ENCODE data around the gene LHFPL6. TPM values are rescaled to one million over a fixed set of nuclear protein-coding genes. Genes with fewer than 3 reads are reported as not detected.
A peak's percentile ranks its signal among the peaks of the same experiment; 100 is the strongest.

Gene LHFPL6
- total RNA-seq, 1 experiment from 2014 or later = 76.3 TPM

- H3K9me3 ChIP-seq (replicated peaks) = no peaks in the 10 kb centered on the region
- H3K27ac ChIP-seq = no peak overlapping the region
- H3K4me1 ChIP-seq (replicated peaks) = peaks cover 15% of the 10 kb centered on the region
- H3K36me3 ChIP-seq = peaks cover 4% of the 10 kb centered on the region; the same call in 1 of the 2 replicates
- H3K4me3 ChIP-seq = no peak overlapping the region
- no peak for DNase-seq (ENCODE audit: low read depth in 1 of 2, low spot score in 2 of 2)
- H3K27me3 ChIP-seq (replicated peaks) = no peaks in the 10 kb centered on the region
Observed at GRCh38 chr13:39585219-39585618, 17.8 kb downstream of the LHFPL6 start.

- Histone ChIP-seq H3K36me3 (peaks cover 4% of the 10 kb centered on the region; the same call in 1 of the 2 replicates), H3K27me3 (replicated peaks) (no peaks in the 10 kb centered on the region), H3K27ac (no peak overlapping the region), H3K4me1 (replicated peaks) (peaks cover 25% of the 10 kb centered on the region), H3K4me3 (no peak overlapping the region), H3K9me3 (replicated peaks) (no peaks in the 10 kb centered on the region)
- no peak for DNase-seq (ENCODE audit: low read depth in 1 of 2, low spot score in 2 of 2)
Observed at GRCh38 chr13:39580881-39581575, 22.0 kb downstream of the LHFPL6 start.

GRCh38 chr13:39578821-39579291 lies 24.1 kb downstream of the LHFPL6 start:
- Histone ChIP-seq H3K9me3 (replicated peaks) (no peaks in the 10 kb centered on the region), H3K4me3 (no peak overlapping the region), H3K27ac (peak overlapping the region; percentile 22; the same call in 1 of the 2 replicates), H3K4me1 (replicated peaks) (peaks cover 25% of the 10 kb centered on the region), H3K36me3 (peaks cover 4% of the 10 kb centered on the region; the same call in 1 of the 2 replicates), H3K27me3 (replicated peaks) (no peaks in the 10 kb centered on the region)
- peak; percentile 58 to 71 for DNase-seq (ENCODE audit: low read depth in 1 of 2, low spot score in 2 of 2)

GRCh38 chr13:39577838-39578491 lies 25.0 kb downstream of the LHFPL6 start:
- Histone ChIP-seq H3K27me3 (replicated peaks) (no peaks in the 10 kb centered on the region), H3K36me3 (peaks cover 4% of the 10 kb centered on the region; the same call in 1 of the 2 replicates), H3K4me1 (replicated peaks) (peaks cover 25% of the 10 kb centered on the region), H3K27ac (peak overlapping the region; percentile 22; the same call in 1 of the 2 replicates), H3K4me3 (no peak overlapping the region), H3K9me3 (replicated peaks) (no peaks in the 10 kb centered on the region)
- DNase-seq (ENCODE audit: low read depth in 1 of 2, low spot score in 2 of 2) = no peak

- DNase-seq (ENCODE audit: low read depth in 1 of 2, low spot score in 2 of 2) = no peak
- Histone ChIP-seq H3K27ac (no peak overlapping the region), H3K4me1 (replicated peaks) (peaks cover 25% of the 10 kb centered on the region), H3K9me3 (replicated peaks) (no peaks in the 10 kb centered on the region), H3K4me3 (no peak overlapping the region), H3K27me3 (replicated peaks) (no peaks in the 10 kb centered on the region), H3K36me3 (peaks cover 4% of the 10 kb centered on the region; the same call in 1 of the 2 replicates)
Observed at GRCh38 chr13:39577203-39577602, 25.8 kb downstream of the LHFPL6 start.

DNA sequence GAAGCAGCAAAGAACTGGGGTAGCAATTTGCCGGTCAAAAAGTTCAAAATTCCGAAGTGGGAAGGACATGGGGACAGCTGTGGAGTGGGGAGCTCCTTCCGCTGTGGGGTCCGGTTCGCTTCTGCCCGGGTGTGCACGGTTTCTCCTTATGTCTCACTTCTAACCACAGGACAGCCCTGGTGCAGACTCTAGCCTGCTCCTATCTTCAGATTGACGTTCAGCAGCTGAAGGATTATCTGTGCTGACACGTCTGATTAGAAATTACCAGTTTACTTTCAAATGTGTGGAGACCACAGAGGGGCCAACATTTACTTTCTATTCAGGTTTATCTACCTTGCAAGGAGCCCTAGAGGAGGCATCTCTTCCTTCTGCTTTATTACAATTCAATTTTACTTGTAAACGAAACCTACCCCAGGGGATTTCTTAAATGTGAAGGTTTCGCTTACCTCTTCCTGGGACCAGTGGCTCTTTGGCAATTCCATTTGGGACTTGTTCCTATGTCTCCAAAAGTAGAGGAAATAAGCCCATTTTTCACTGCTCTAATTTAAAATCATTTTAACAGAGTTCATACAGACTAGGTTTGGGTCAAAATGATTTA lies 27.3 kb downstream of the LHFPL6 start:
- DNase-seq (ENCODE audit: low read depth in 1 of 2, low spot score in 2 of 2) = no peak

GRCh38 chr13:39571502-39572092 lies 31.4 kb downstream of the LHFPL6 start:
- DNase-seq (ENCODE audit: low read depth in 1 of 2, low spot score in 2 of 2) = no peak
- Histone ChIP-seq H3K4me3 (no peak overlapping the region), H3K4me1 (replicated peaks) (peaks cover 10% of the 10 kb centered on the region), H3K9me3 (replicated peaks) (no peaks in the 10 kb centered on the region), H3K27ac (no peak overlapping the region), H3K27me3 (replicated peaks) (no peaks in the 10 kb centered on the region), H3K36me3 (no peaks in the 10 kb centered on the region)

More for the DNA sequence above, 27.3 kb downstream of the LHFPL6 start:
- Histone ChIP-seq H3K4me1 (replicated peaks) (peaks cover 23% of the 10 kb centered on the region), H3K9me3 (replicated peaks) (no peaks in the 10 kb centered on the region), H3K27me3 (replicated peaks) (no peaks in the 10 kb centered on the region), H3K4me3 (no peak overlapping the region), H3K27ac (no peak overlapping the region), H3K36me3 (peaks cover 3% of the 10 kb centered on the region; the same call in 1 of the 2 replicates)

- Histone ChIP-seq H3K36me3 (no peaks in the 10 kb centered on the region), H3K4me1 (replicated peaks) (peaks cover 47% of the 10 kb centered on the region), H3K27ac (peak overlapping the region; percentile 24), H3K9me3 (replicated peaks) (no peaks in the 10 kb centered on the region), H3K27me3 (replicated peaks) (no peaks in the 10 kb centered on the region), H3K4me3 (no peak overlapping the region)
- peak in 1 of 2 experiments; percentile 10 for DNase-seq (ENCODE audit: low read depth in 1 of 2, low spot score in 2 of 2)
Observed at GRCh38 chr13:39567569-39567968, 35.4 kb downstream of the LHFPL6 start.

GRCh38 chr13:39566216-39566869 lies 36.6 kb downstream of the LHFPL6 start:
- H3K4me1 ChIP-seq (replicated peaks) = peaks cover 50% of the 10 kb centered on the region

GRCh38 chr13:39565036-39565949 lies 37.7 kb downstream of the LHFPL6 start:
- Histone ChIP-seq H3K27me3 (replicated peaks) (no peaks in the 10 kb centered on the region), H3K9me3 (replicated peaks) (no peaks in the 10 kb centered on the region), H3K27ac (peak overlapping the region; percentile 94), H3K36me3 (no peaks in the 10 kb centered on the region), H3K4me1 (replicated peaks) (peaks cover 50% of the 10 kb centered on the region), H3K4me3 (no peak overlapping the region)
- peak; percentile 90 to 91 for DNase-seq (ENCODE audit: low read depth in 1 of 2, low spot score in 2 of 2)

More at GRCh38 chr13:39566216-39566869, 36.6 kb downstream of the LHFPL6 start:
- H3K27me3 ChIP-seq (replicated peaks) = no peaks in the 10 kb centered on the region
- H3K27ac ChIP-seq = peak overlapping the region; percentile 94
- H3K4me3 ChIP-seq = no peak overlapping the region
- H3K9me3 ChIP-seq (replicated peaks) = no peaks in the 10 kb centered on the region
- DNase-seq (ENCODE audit: low read depth in 1 of 2, low spot score in 2 of 2) = no peak
- H3K36me3 ChIP-seq = no peaks in the 10 kb centered on the region

DNA sequence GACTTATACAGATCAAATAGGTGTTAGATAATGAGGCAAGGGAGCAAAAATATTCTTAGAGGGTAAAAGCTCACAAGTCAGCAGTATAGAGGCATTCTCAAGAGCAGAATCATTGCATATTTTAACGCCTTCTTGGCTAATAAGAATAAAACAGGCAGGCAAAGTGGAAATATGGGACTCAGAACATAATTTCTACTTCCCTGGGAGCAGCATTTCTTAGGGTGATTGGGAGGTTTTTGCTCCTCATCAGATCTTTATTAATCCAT lies 39.6 kb downstream of the LHFPL6 start:
- Histone ChIP-seq H3K4me3 (no peak overlapping the region), H3K36me3 (no peaks in the 10 kb centered on the region), H3K27ac (peak overlapping the region; percentile 94), H3K27me3 (replicated peaks) (no peaks in the 10 kb centered on the region), H3K4me1 (replicated peaks) (peaks cover 50% of the 10 kb centered on the region), H3K9me3 (replicated peaks) (no peaks in the 10 kb centered on the region)
- no peak for DNase-seq (ENCODE audit: low read depth in 1 of 2, low spot score in 2 of 2)

- Histone ChIP-seq H3K4me3 (no peak overlapping the region), H3K27ac (no peak overlapping the region), H3K36me3 (peaks cover 5% of the 10 kb centered on the region; the same call in 1 of the 2 replicates), H3K9me3 (replicated peaks) (no peaks in the 10 kb centered on the region), H3K4me1 (replicated peaks) (peaks cover 43% of the 10 kb centered on the region), H3K27me3 (replicated peaks) (no peaks in the 10 kb centered on the region)
- DNase-seq (ENCODE audit: low read depth in 1 of 2, low spot score in 2 of 2) = no peak
Observed at GRCh38 chr13:39561971-39562370, 41.0 kb downstream of the LHFPL6 start.

Data from SJSA1 (cell line).